ENCODE data around the gene SERPINA7.

GRCh38 chrX:106005684-106006083 lies 32.8 kb downstream of the SERPINA7 start:
- TF ChIP-seq EZH2phosphoT487 (IDR thresholded peaks at IDR 0.05; ENCODE audit: low read length), result no peak
- no peak for TF ChIP-seq CTCF (IDR thresholded peaks at IDR 0.05; ENCODE audit: low read length)
- TF ChIP-seq EZH2 (optimal IDR thresholded peaks at IDR 0.05; ENCODE audit: low read depth, low read length), result no peak
